K562 (cell line): ENCODE data around the gene CCDC174.

Experiments
- CEBPG ChIP-seq, 3 experiments: fragments of 200-800 bp in 1 of 3; sonication (Bioruptor generic) in 1 of 3; sonication (generic) in 1 of 3; formaldehyde crosslinking in 1 of 3; IDR thresholded peaks in 2 of 3; conservative IDR thresholded peaks in 1 of 3; 2 replicates each; pipeline versions ENCODE4 v1.6.1 to v1.8.0; 2016 to 2022; ENCODE audit warnings: missing compliant biosample characterization in 2 of 3, missing genetic modification characterization in 2 of 3, mild to moderate bottlenecking in 1 of 3, missing genetic modification reagents in 1 of 3
- CTCF ChIP-seq, 3 experiments: IDR thresholded peaks in 2 of 3; conservative IDR thresholded peaks in 1 of 3; 2 replicates each; pipeline ENCODE4 v1.5.1; 2011 to 2012; ENCODE audit warnings: low read length in 3 of 3, mild to moderate bottlenecking in 3 of 3, control low read depth in 2 of 3, improper control_type of control experiment in 1 of 3, inconsistent platforms in 1 of 3, low read depth in 1 of 3, mixed read lengths in 1 of 3, moderate library complexity in 1 of 3; ENCODE audit not compliant: insufficient read depth in 2 of 3
- FOS ChIP-seq: IDR thresholded peaks from 3 replicates; pipeline ENCODE4 v1.6.1; 2011; ENCODE audit not compliant: insufficient read length; ENCODE audit errors: extremely low read depth
- IRF2 ChIP-seq: sonication (generic); formaldehyde crosslinking; IDR thresholded peaks from 2 replicates; pipeline ENCODE4 v1.8.1; 2022; ENCODE audit warnings: mild to moderate bottlenecking, missing genetic modification reagents
- ZFP30 ChIP-seq: fragments of 250-450 bp; sonication (Bioruptor Pico); IDR thresholded peaks from 2 replicates; pipeline ENCODE4 v1.8.0; 2022; ENCODE audit warnings: moderate library complexity, mild to moderate bottlenecking, inconsistent platforms, borderline replicate concordance
- ZNF274 ChIP-seq: IDR thresholded peaks from 2 replicates; pipeline ENCODE4 v1.6.1; 2011; ENCODE audit warnings: low read depth, mild to moderate bottlenecking, low read length, moderate library complexity, borderline replicate concordance

- TF ChIP-seq ZNF274 (no peak), CEBPG (CRISPR knock-in tag; IDR thresholded peaks at IDR 0.05) (no peak), CEBPG (tag; conservative IDR thresholded peaks at IDR 0.05 in 1 of 2, IDR thresholded peaks at IDR 0.05 in 1 of 2) (no peak), FOS (no peak), IRF2 (CRISPR knock-in tag) (no peak), ZFP30 (CRISPR knock-in tag) (no peak), CTCF (IDR thresholded peaks at IDR 0.05 in 2 of 3, conservative IDR thresholded peaks at IDR 0.05 in 1 of 3; ENCODE audit: insufficient read depth in 2 of 3, low read depth in 1 of 3, low read length in 3 of 3) (no peak)
Observed at GRCh38 chr3:14632442-14632930, 19.1 kb upstream of the CCDC174 start.
